GM23338 (cell line): Measurements from ENCODE around the gene STK39.

Experiments
- CREB1 ChIP-seq: fragments of 250-450 bp; sonication (Bioruptor Pico); IDR thresholded peaks from 2 replicates; pipeline ENCODE4 v1.5.0; 2020; ENCODE audit warnings: low read depth, mild to moderate bottlenecking, moderate library complexity
- EZH2 ChIP-seq: fragments of 200-600 bp; sonication (generic); IDR thresholded peaks from one replicate; pipeline ENCODE4 v1.8.0; 2017; ENCODE audit warnings: antibody characterized with exemption, mild to moderate bottlenecking, low read depth; ENCODE audit not compliant: unreplicated experiment
- EZH2phosphoT487 ChIP-seq: fragments of 200-600 bp; sonication (generic); IDR thresholded peaks from one replicate; pipeline ENCODE4 v1.8.1; 2018; ENCODE audit warnings: antibody characterized with exemption; ENCODE audit not compliant: unreplicated experiment
- NANOG ChIP-seq: IDR thresholded peaks from 2 replicates; pipeline ENCODE4 v1.6.1; 2016; ENCODE audit warnings: antibody characterized with exemption, borderline replicate concordance
- POLR2AphosphoS5 ChIP-seq: IDR thresholded peaks from 2 replicates; pipeline ENCODE4 v1.6.1; 2016; ENCODE audit warnings: antibody characterized with exemption, low read depth
- REST ChIP-seq: IDR thresholded peaks from one replicate; pipeline ENCODE4 v1.6.1; 2018; ENCODE audit warnings: antibody characterized with exemption; ENCODE audit not compliant: unreplicated experiment
- ZNF331 ChIP-seq: fragments of 250-450 bp; sonication (Bioruptor Pico); IDR thresholded peaks from 2 replicates; pipeline ENCODE4 v1.5.0; 2020; ENCODE audit warnings: low read depth, mild to moderate bottlenecking, moderate library complexity
- TF ChIP-seq, protein P1 (sequence below), 2 experiments: fragments of 200-600 bp in 1 of 2; sonication (generic) in 1 of 2; conservative IDR thresholded peaks; 2 replicates each; pipeline versions ENCODE4 v1.5.1 to v1.6.1; 2016 to 2017; ENCODE audit warnings: antibody characterized with exemption in 2 of 2, low read depth in 2 of 2, mild to moderate bottlenecking in 2 of 2, moderate library complexity in 1 of 2

- TF ChIP-seq, protein P1, sequence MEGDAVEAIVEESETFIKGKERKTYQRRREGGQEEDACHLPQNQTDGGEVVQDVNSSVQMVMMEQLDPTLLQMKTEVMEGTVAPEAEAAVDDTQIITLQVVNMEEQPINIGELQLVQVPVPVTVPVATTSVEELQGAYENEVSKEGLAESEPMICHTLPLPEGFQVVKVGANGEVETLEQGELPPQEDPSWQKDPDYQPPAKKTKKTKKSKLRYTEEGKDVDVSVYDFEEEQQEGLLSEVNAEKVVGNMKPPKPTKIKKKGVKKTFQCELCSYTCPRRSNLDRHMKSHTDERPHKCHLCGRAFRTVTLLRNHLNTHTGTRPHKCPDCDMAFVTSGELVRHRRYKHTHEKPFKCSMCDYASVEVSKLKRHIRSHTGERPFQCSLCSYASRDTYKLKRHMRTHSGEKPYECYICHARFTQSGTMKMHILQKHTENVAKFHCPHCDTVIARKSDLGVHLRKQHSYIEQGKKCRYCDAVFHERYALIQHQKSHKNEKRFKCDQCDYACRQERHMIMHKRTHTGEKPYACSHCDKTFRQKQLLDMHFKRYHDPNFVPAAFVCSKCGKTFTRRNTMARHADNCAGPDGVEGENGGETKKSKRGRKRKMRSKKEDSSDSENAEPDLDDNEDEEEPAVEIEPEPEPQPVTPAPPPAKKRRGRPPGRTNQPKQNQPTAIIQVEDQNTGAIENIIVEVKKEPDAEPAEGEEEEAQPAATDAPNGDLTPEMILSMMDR (conservative IDR thresholded peaks at IDR 0.05; ENCODE audit: low read depth in 2 of 2), result no peak
- TF ChIP-seq EZH2 (no peak), POLR2AphosphoS5 (no peak), EZH2phosphoT487 (no peak), NANOG (no peak), REST (no peak), CREB1 (no peak), ZNF331 (CRISPR knock-in tag) (no peak)
Observed at GRCh38 chr2:168009900-168010299, 237.5 kb downstream of the STK39 start.
